T-cell (primary cell): Measurements from ENCODE around the gene DNAH6. TPM values are rescaled to one million over a fixed set of nuclear protein-coding genes. Genes with fewer than 3 reads are reported as not detected.

Experiments
- ATAC-seq, 4 experiments: fragments of 200-7000 bp in 3 of 4; fragments of 150-1000 bp in 1 of 4; cut with Tn5 transposase; replicated peaks in 1 of 4; 1 replicate in 3 of 4; 2 replicates in 1 of 4; pipeline ENCODE4 v1.10.0; 2021; ENCODE audit warnings: moderate library complexity in 3 of 4, mild to moderate bottlenecking in 2 of 4, moderate number of reproducible peaks in 1 of 4
- CTCF ChIA-PET, 2 donors: fragments of 300-600 bp; sonication (Branson Sonifier 250); formaldehyde crosslinking; loops; one replicate each; lab custom pipeline; 2022; ENCODE audit warnings: antibody characterized with exemption in 2 of 2; lab: Charles Lee
- POLR2A ChIA-PET, 2 donors: fragments of 300-600 bp; sonication (Branson Sonifier 250); formaldehyde crosslinking; loops; one replicate each; lab custom pipeline; 2022; ENCODE audit warnings: antibody characterized with exemption in 2 of 2; lab: Charles Lee
- DNase-seq, 35 experiments: peaks; one replicate each; pipeline versions ENCODE4 v3.0.0 to v3.0.0-alpha.2; 2013 to 2023
- H3K27ac ChIP-seq: one replicate; pipeline ENCODE4 v1.5.1; 2013; ENCODE audit warnings: low read length
- H3K27me3 ChIP-seq, 2 experiments: replicated peaks in 1 of 2; 1 replicate in 1 of 2; 2 replicates in 1 of 2; pipeline versions ENCODE4 v1.6.1 to v1.7.0; 2013; ENCODE audit warnings: low read length in 1 of 2, mixed read lengths in 1 of 2; ENCODE audit not compliant: control insufficient read depth in 2 of 2, insufficient read depth in 2 of 2; ENCODE audit errors: extremely low read depth in 1 of 2
- H3K36me3 ChIP-seq, 2 donors: 1 replicate in 1 of 2; 2 replicates in 1 of 2; pipeline versions ENCODE4 v1.6.1 to v1.7.0; 2013; ENCODE audit warnings: low read length in 1 of 2; ENCODE audit not compliant: control insufficient read depth in 2 of 2, insufficient read depth in 1 of 2; ENCODE audit errors: extremely low read depth in 1 of 2
- H3K4me1 ChIP-seq, 2 experiments: 1 replicate in 1 of 2; 2 replicates in 1 of 2; pipeline versions ENCODE4 v1.6.1 to v1.7.0; 2013; ENCODE audit warnings: low read length in 2 of 2, mixed read lengths in 1 of 2; ENCODE audit not compliant: insufficient read depth in 2 of 2, control insufficient read depth in 1 of 2; ENCODE audit errors: extremely low read depth in 1 of 2
- H3K4me3 ChIP-seq, 2 donors: 1 replicate in 1 of 2; 2 replicates in 1 of 2; pipeline versions ENCODE4 v1.5.1 to v1.7.0; 2013; ENCODE audit warnings: mild to moderate bottlenecking in 2 of 2, low read length in 1 of 2, moderate library complexity in 1 of 2; ENCODE audit not compliant: control insufficient read depth in 1 of 2; ENCODE audit errors: extremely low read depth in 1 of 2
- H3K9me3 ChIP-seq: 2 replicates; pipeline ENCODE4 v1.7.0; 2013
- H3K27ac Mint-ChIP-seq, 2 donors: one replicate each; pipeline ENCODE4 v1.8.0; 2020 to 2021; ENCODE audit warnings: mild to moderate bottlenecking in 2 of 2, mixed read lengths in 2 of 2
- H3K27me3 Mint-ChIP-seq, 2 donors: one replicate each; pipeline ENCODE4 v1.8.0; 2021 to 2022; ENCODE audit warnings: mixed read lengths in 2 of 2
- H3K36me3 Mint-ChIP-seq: one replicate; pipeline ENCODE4 v1.8.0; 2021; ENCODE audit warnings: mixed read lengths
- H3K4me1 Mint-ChIP-seq, 3 donors: one replicate each; pipeline ENCODE4 v1.8.0; 2020 to 2022; ENCODE audit warnings: mixed read lengths in 3 of 3, mild to moderate bottlenecking in 1 of 3
- H3K4me3 Mint-ChIP-seq, 3 donors: one replicate each; pipeline ENCODE4 v1.8.0; 2020 to 2022; ENCODE audit warnings: mild to moderate bottlenecking in 3 of 3, mixed read lengths in 3 of 3, moderate library complexity in 3 of 3
- H3K9me3 Mint-ChIP-seq, 3 donors: one replicate each; pipeline ENCODE4 v1.8.0; 2020 to 2022; ENCODE audit warnings: mixed read lengths in 3 of 3
- WGBS: methylation state at CpG from one replicate; pipeline ENCODE4 v1.1.5; 2013; ENCODE audit warnings: missing lambda C conversion rate; ENCODE audit not compliant: insufficient coverage; 5-methylcytosine and 5-hydroxymethylcytosine counted together
- total RNA-seq, 35 experiments: library from RNA in 6 of 35; stranded (reverse) in 6 of 35; fragments of 120-200 nt in 1 of 35; gene quantifications; one replicate each; pipeline versions ENCODE4 v1.2.1 to v1.2.4 and lab custom pipeline; 2013 to 2026

Gene DNAH6
- total RNA-seq, 5 donors from 2014 or later (not counting 1 experiment from before 2014, with no cell fraction given): 0.44 to 2.0 (median 1.2) TPM

DNA sequence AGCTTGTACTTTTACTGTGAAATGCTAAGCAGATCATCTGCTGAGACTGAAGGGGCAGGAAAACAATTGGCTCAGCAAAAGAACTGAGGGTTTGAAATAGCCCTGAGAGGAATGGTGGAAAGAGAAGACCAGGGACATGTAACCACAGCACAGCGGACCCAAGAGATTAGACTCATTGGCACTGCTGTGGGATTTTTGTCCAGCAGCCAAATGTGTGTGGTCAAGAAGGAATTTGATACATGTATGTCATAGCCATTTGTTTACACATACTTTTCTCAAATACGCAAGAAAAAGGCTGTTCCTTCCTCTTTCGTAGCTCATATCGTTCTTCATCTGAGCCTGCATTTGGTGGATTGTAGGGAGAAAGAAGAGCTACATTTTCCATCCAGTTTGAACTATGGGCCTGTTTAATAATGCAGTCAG lies 290.8 kb downstream of the DNAH6 start:
- DNase-seq (no peak), ATAC-seq (no peak)
- Histone ChIP-seq H3K4me1 (peaks cover 0 to 5% of the 10 kb centered on the region in 2 experiments), H3K36me3 (no peaks in the 10 kb centered on the region), H3K4me3 (no peak overlapping the region), H3K9me3 (no peaks in the 10 kb centered on the region), H3K27me3 (no peaks in the 10 kb centered on the region), H3K27ac (no peak overlapping the region)
- Mint-ChIP-seq H3K27me3 (no peaks in the 10 kb centered on the region), H3K4me1 (peaks cover 26 to 34% (median 33%) of the 10 kb centered on the region in 3 donors), H3K27ac (peak overlapping the region in 1 of 2 donors; percentile 24), H3K9me3 (peaks cover 0 to 10% (median 0%) of the 10 kb centered on the region in 3 donors), H3K4me3 (no peak overlapping the region), H3K36me3 (peaks cover 3% of the 10 kb centered on the region)
- POLR2A ChIA-PET: no interaction called here
- 83% methylated on average over 1 of the region's 4 CpGs for WGBS
- CTCF ChIA-PET: no interaction called here

DNA sequence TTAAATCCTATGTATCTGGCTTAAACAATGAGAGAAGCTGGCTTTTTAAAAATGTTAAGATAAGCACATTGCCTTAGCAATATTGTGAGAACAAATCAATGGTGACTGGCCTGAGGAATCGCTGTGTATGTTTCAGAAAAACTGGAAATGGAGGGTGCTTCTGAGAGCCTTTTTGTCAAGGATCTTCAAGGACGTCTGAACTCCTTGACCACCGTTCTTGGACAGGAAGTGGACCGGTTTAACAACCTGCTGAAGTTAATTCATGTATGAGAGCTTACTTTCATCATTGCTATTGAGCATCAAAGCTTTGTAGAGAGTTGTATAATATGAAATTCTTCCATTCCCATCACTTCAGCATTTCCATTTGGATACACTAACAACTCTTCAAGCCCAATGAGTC lies 292.0 kb downstream of the DNAH6 start:
- ATAC-seq (no peak), DNase-seq (no peak)
- H3K4me3 Mint-ChIP-seq: no peak overlapping the region
- Histone ChIP-seq H3K27ac (no peak overlapping the region), H3K9me3 (no peaks in the 10 kb centered on the region), H3K27me3 (no peaks in the 10 kb centered on the region), H3K4me1 (peaks cover 0 to 5% of the 10 kb centered on the region in 2 experiments), H3K36me3 (no peaks in the 10 kb centered on the region), H3K4me3 (no peak overlapping the region)
- 100% methylated on average over 1 of the region's 4 CpGs for WGBS
- ChIA-PET CTCF (no interaction called here), POLR2A (interaction anchor here in 1 of 2 donors (0.6 kb wide), 1 partner anchor 305 kb away, joined by 3 read pairs; no protein-coding TSS in a partner anchor)
- H3K9me3 Mint-ChIP-seq: peaks cover 0 to 4% (median 0%) of the 10 kb centered on the region in 3 donors
- H3K36me3 Mint-ChIP-seq: peaks cover 3% of the 10 kb centered on the region
- H3K27me3 Mint-ChIP-seq: no peaks in the 10 kb centered on the region
- H3K27ac Mint-ChIP-seq: peak overlapping the region; percentile 19 to 41
- peaks cover 34 to 38% (median 35%) of the 10 kb centered on the region in 3 donors for H3K4me1 Mint-ChIP-seq

DNA sequence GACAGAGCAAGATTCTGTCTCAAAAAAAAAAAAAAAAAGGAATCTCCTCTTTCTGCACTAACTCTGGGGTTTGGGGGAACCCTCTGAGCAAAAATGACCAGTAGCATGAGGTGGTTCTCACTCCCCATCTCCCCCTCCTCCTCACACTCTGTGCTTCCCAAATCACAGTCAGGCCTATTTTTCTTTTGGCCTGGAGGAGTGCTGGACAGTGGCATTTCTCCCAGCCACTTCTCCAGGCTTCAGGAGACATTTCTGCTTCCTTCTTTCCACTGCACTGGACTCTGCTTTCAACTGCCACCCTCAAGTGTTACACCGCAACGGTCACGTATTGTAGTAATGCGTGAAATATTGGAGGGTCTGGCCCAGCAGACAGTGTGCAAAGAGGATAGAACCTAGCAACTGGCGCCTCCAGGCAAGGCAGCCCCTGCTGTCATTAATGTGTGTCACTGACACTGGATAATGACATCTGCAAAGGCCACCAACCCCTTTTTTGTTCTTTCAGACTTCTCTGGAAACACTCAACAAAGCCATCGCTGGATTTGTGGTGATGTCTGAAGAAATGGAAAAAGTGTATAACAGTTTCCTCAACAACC lies 295.6 kb downstream of the DNAH6 start:
- peaks cover 9 to 12% of the 10 kb centered on the region in 2 experiments for H3K4me1 ChIP-seq
- ChIA-PET CTCF (no interaction called here), POLR2A (no interaction called here)
- 100% methylated on average over 2 of the region's 6 CpGs for WGBS
- H3K9me3 Mint-ChIP-seq: peaks cover 0 to 4% (median 0%) of the 10 kb centered on the region in 3 donors
- H3K27me3 ChIP-seq: no peaks in the 10 kb centered on the region
- no peaks in the 10 kb centered on the region for H3K9me3 ChIP-seq
- H3K36me3 ChIP-seq: no peaks in the 10 kb centered on the region
- H3K27ac ChIP-seq: no peak overlapping the region
- H3K27me3 Mint-ChIP-seq: no peaks in the 10 kb centered on the region
- peaks cover 3% of the 10 kb centered on the region for H3K36me3 Mint-ChIP-seq
- no peak overlapping the region for H3K4me3 Mint-ChIP-seq
- H3K4me1 Mint-ChIP-seq: peaks cover 45 to 47% (median 47%) of the 10 kb centered on the region in 3 donors
- H3K27ac Mint-ChIP-seq: no peak overlapping the region
- DNase-seq (no peak), ATAC-seq (no peak)
- no peak overlapping the region for H3K4me3 ChIP-seq

DNA sequence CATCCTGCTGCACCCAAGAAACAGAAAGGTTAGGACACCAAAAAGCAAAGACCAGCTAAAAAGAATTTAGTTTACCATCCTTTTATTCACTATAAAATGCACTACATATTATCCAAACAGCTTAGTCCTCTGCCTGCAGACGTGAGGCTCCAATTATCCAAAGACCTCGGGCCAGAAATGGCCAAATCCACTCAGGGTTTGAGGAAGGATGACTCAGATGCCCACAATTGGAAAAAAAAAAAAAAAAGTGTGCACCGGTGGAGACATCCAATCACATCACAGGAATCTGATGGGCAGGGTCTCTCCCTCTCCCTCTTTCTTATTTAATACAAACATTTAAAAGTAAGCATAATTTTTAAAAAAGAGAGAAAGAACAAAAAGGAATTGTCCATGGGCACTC lies 298.8 kb downstream of the DNAH6 start:
- Mint-ChIP-seq H3K4me1 (peaks cover 53 to 65% (median 60%) of the 10 kb centered on the region in 3 donors), H3K9me3 (peaks cover 0 to 4% (median 0%) of the 10 kb centered on the region in 3 donors), H3K27ac (peak overlapping the region in 1 of 2 donors; percentile 73), H3K27me3 (no peaks in the 10 kb centered on the region), H3K4me3 (no peak overlapping the region), H3K36me3 (peaks cover 3% of the 10 kb centered on the region)
- Histone ChIP-seq H3K27me3 (no peaks in the 10 kb centered on the region), H3K27ac (no peak overlapping the region), H3K4me1 (peaks cover 10 to 20% of the 10 kb centered on the region in 2 experiments), H3K9me3 (no peaks in the 10 kb centered on the region), H3K36me3 (no peaks in the 10 kb centered on the region), H3K4me3 (no peak overlapping the region)
- no CpG with 5 or more reads among the region's 3 CpGs for WGBS
- CTCF ChIA-PET: interaction anchor here in 1 of 2 donors (0.9 kb wide), 1 partner anchor 188 kb away, joined by 6 read pairs; no protein-coding TSS in a partner anchor
- DNase-seq (no peak), ATAC-seq (no peak)
- POLR2A ChIA-PET: interaction anchor here in 1 of 2 donors (0.7 kb wide), 1 partner anchor 145 kb away, joined by 10 read pairs; no protein-coding TSS in a partner anchor

DNA sequence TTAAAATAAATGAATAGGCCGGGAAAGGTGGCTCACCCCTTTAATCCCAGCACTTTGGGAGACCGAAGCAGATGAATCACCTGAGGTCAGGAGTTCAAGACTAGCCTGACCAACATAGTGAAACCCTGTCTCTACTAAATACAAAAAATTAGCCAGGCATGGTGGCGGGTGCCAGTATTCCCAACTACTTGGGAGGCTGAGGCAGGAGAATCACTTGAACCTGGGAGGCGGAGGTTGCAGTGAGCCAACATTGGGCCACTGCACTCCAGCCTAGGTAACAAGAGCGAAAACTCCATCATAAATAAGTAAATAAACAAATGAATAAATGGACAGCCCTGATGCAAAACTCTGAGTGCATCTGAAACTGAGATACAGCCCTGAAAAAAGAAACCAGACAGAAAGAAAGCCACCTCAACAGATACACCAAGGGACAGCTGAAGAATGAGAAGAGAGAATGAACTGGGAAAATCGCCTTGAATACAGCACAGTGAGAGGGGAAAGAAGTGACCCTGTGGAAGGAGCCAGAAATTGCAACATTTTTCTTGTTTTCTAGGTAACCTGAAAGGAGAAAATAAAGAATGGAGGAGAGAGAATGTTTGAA lies 300.2 kb downstream of the DNAH6 start:
- DNase-seq (no peak), ATAC-seq (no peak)
- H3K27ac Mint-ChIP-seq: peak overlapping the region; percentile 84 to 90
- H3K36me3 ChIP-seq: no peaks in the 10 kb centered on the region
- H3K27me3 ChIP-seq: no peaks in the 10 kb centered on the region
- WGBS: 57% methylated on average over 2 of the region's 6 CpGs
- H3K4me3 ChIP-seq: no peak overlapping the region
- CTCF ChIA-PET: interaction anchor here in 1 of 2 donors (0.6 kb wide), 1 partner anchor 12 kb away, joined by 3 read pairs; no protein-coding TSS in a partner anchor
- H3K36me3 Mint-ChIP-seq: peaks cover 6% of the 10 kb centered on the region
- H3K9me3 Mint-ChIP-seq: peaks cover 0 to 4% (median 0%) of the 10 kb centered on the region in 3 donors
- POLR2A ChIA-PET: no interaction called here
- peak overlapping the region in 1 of 3 donors; percentile 43 for H3K4me3 Mint-ChIP-seq
- H3K27ac ChIP-seq: no peak overlapping the region
- H3K4me1 ChIP-seq: peaks cover 10 to 30% of the 10 kb centered on the region in 2 experiments
- no peaks in the 10 kb centered on the region for H3K9me3 ChIP-seq
- no peaks in the 10 kb centered on the region for H3K27me3 Mint-ChIP-seq
- H3K4me1 Mint-ChIP-seq: peaks cover 63 to 72% (median 67%) of the 10 kb centered on the region in 3 donors

DNA sequence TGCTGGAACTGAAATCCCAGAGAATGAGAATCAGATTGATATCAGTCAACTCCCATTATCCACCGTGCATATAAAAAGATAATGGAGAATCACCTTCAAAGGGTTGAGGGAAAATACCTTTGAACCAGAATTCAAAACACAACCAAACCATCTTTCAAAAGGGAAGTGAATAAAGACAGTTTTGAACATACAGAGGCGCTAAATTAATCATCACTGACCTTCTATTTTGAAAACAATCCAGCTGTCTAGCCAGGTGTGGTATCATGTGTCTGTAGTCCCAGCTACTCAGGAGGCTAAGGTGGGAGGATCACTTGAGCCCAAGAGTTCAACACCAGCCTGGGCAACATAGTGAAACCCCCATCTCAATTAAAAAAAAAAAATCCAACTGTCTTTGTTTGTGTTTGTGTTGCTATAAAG lies 300.9 kb downstream of the DNAH6 start:
- no peaks in the 10 kb centered on the region for H3K27me3 ChIP-seq
- Mint-ChIP-seq H3K36me3 (peaks cover 12% of the 10 kb centered on the region), H3K4me1 (peaks cover 70 to 75% (median 73%) of the 10 kb centered on the region in 3 donors), H3K4me3 (peak overlapping the region in 1 of 3 donors; percentile 43), H3K9me3 (no peaks in the 10 kb centered on the region), H3K27ac (peak overlapping the region; percentile 84 to 90), H3K27me3 (no peaks in the 10 kb centered on the region)
- ATAC-seq (peak in 1 of 4 experiments; percentile 27), DNase-seq (no peak)
- POLR2A ChIA-PET: no interaction called here
- CTCF ChIA-PET: interaction anchor here (0.6 to 0.9 kb wide), 3 partner anchors 13 to 369 kb away, joined by 3 to 4 read pairs (median 3); no protein-coding TSS in a partner anchor
- WGBS: no CpG with 5 or more reads among the region's 2 CpGs
- no peaks in the 10 kb centered on the region for H3K9me3 ChIP-seq
- no peak overlapping the region for H3K4me3 ChIP-seq
- H3K4me1 ChIP-seq: peaks cover 10 to 36% of the 10 kb centered on the region in 2 experiments
- peaks cover 0 to 4% of the 10 kb centered on the region in 2 donors for H3K36me3 ChIP-seq
- peak overlapping the region; percentile 2 for H3K27ac ChIP-seq
